H1 (cell line): Measurements from ENCODE around the gene ADCY7. TPM values are rescaled to one million over a fixed set of nuclear protein-coding genes. Genes with fewer than 3 reads are reported as not detected.

ENCODE experiments used
- CTCF ChIA-PET: fragments of 300-600 bp; sonication (Branson Sonifier 250); formaldehyde crosslinking; loops from one replicate; lab custom pipeline; 2021; ENCODE audit not compliant: partially characterized antibody; lab: Charles Lee
- POLR2A ChIA-PET: fragments of 300-600 bp; sonication (Branson Sonifier 250); formaldehyde crosslinking; loops from one replicate; lab custom pipeline; 2021; ENCODE audit warnings: inconsistent platforms; ENCODE audit not compliant: partially characterized antibody; lab: Charles Lee
- DNase-seq, 2 experiments: peaks; one replicate each; pipeline versions ENCODE4 v3.0.0 to v3.0.0-alpha.2; 2010 to 2022; ENCODE audit warnings: low spot score in 2 of 2, low read depth in 1 of 2, mixed read lengths in 1 of 2
- FAIRE-seq: peaks from 2 replicates; lab custom pipeline; 2011; peaks lifted over from hg19 to GRCh38; lab: Jason Lieb, UNC
- H2AFZ ChIP-seq: 2 replicates; pipeline ENCODE4 v1.8.1; 2012; ENCODE audit warnings: low read length, inconsistent platforms
- H2AK5ac ChIP-seq: 2 replicates; pipeline ENCODE4 v1.6.1; 2013; ENCODE audit warnings: low read depth, low read length
- H2BK120ac ChIP-seq: replicated peaks from 2 replicates; pipeline ENCODE3; 2013; ENCODE audit warnings: low read depth, low read length, inconsistent platforms
- H2BK12ac ChIP-seq: 2 replicates; pipeline ENCODE4 v1.6.1; 2013; ENCODE audit warnings: low read depth, low read length
- H2BK15ac ChIP-seq: 2 replicates; pipeline ENCODE4 v1.6.1; 2013; ENCODE audit warnings: low read length
- H2BK20ac ChIP-seq: 2 replicates; pipeline ENCODE4 v1.6.1; 2013; ENCODE audit warnings: low read length
- H2BK5ac ChIP-seq: 2 replicates; pipeline ENCODE4 v1.6.1; 2013; ENCODE audit warnings: low read depth, low read length
- H3K14ac ChIP-seq: 2 replicates; pipeline ENCODE4 v1.6.1; 2013; ENCODE audit warnings: inconsistent platforms; ENCODE audit not compliant: insufficient read length
- H3K18ac ChIP-seq: 2 replicates; pipeline ENCODE4 v1.6.1; 2013; ENCODE audit warnings: low read length; ENCODE audit errors: extremely low read depth
- H3K23ac ChIP-seq: 2 replicates; pipeline ENCODE4 v1.6.1; 2013; ENCODE audit warnings: inconsistent platforms; ENCODE audit not compliant: insufficient read length
- H3K23me2 ChIP-seq: 2 replicates; pipeline ENCODE4 v1.6.1; 2013; ENCODE audit warnings: low read depth, low read length
- H3K27ac ChIP-seq: 2 replicates; pipeline ENCODE4 v1.6.1; 2011; ENCODE audit warnings: low read depth, low read length, inconsistent platforms
- H3K27me3 ChIP-seq, 4 experiments: replicated peaks in 1 of 4; 1 replicate in 1 of 4; 2 replicates in 3 of 4; pipeline versions ENCODE4 v1.6.1 to v1.8.1; 2011 to 2013; ENCODE audit warnings: low read length in 3 of 4, mild to moderate bottlenecking in 3 of 4, inconsistent platforms in 2 of 4, mixed read lengths in 2 of 4, moderate library complexity in 1 of 4; ENCODE audit not compliant: control insufficient read depth in 3 of 4, insufficient read depth in 3 of 4; ENCODE audit errors: extremely low read depth in 1 of 4
- H3K36me3 ChIP-seq, 4 experiments: 2 replicates each; pipeline versions ENCODE4 v1.6.1 to v1.8.1; 2011 to 2013; ENCODE audit warnings: mild to moderate bottlenecking in 4 of 4, low read length in 3 of 4, moderate library complexity in 2 of 4, control low read depth in 1 of 4, inconsistent platforms in 1 of 4; ENCODE audit not compliant: insufficient read depth in 4 of 4, control insufficient read depth in 2 of 4
- H3K4ac ChIP-seq: replicated peaks from 2 replicates; pipeline ENCODE3; 2013; ENCODE audit warnings: low read length, low read depth, mixed read lengths, inconsistent platforms; ENCODE audit not compliant: insufficient read length
- H3K4me1 ChIP-seq, 4 experiments: replicated peaks in 1 of 4; 1 replicate in 1 of 4; 2 replicates in 3 of 4; pipeline versions ENCODE4 v1.6.1 to v1.8.1; 2011 to 2013; ENCODE audit warnings: low read length in 3 of 4, inconsistent platforms in 2 of 4, mixed read lengths in 1 of 4; ENCODE audit not compliant: insufficient read depth in 4 of 4, control insufficient read depth in 3 of 4
- H3K4me2 ChIP-seq, 2 experiments: 2 replicates each; pipeline versions ENCODE4 v1.6.1 to v1.8.1; 2011 to 2013; ENCODE audit warnings: low read depth in 2 of 2, low read length in 2 of 2, control low read depth in 1 of 2, inconsistent platforms in 1 of 2, mild to moderate bottlenecking in 1 of 2; ENCODE audit not compliant: insufficient read depth in 1 of 2
- H3K4me3 ChIP-seq, 4 experiments: fragments of 200-600, 300-600 bp in 1 of 4; sonication (generic), shearing (Covaris generic), sonication (Bioruptor Twin) in 1 of 4; 2 replicates each; pipeline versions ENCODE4 v1.5.1 to v1.8.1; 2011 to 2016; ENCODE audit warnings: low read length in 4 of 4, low read depth in 3 of 4, control low read depth in 2 of 4, inconsistent platforms in 2 of 4, mild to moderate bottlenecking in 2 of 4, mixed read lengths in 1 of 4, moderate library complexity in 1 of 4; ENCODE audit not compliant: insufficient read depth in 2 of 4; ENCODE audit errors: extremely low read depth in 1 of 4
- H3K56ac ChIP-seq: replicated peaks from 2 replicates; pipeline ENCODE3; 2013; ENCODE audit warnings: low read depth, mild to moderate bottlenecking, mixed read lengths, low read length, inconsistent platforms; ENCODE audit not compliant: insufficient read length
- H3K79me1 ChIP-seq: 2 replicates; pipeline ENCODE4 v1.6.1; 2013; ENCODE audit warnings: low read depth, low read length, control low read depth
- H3K79me2 ChIP-seq, 2 experiments: 2 replicates each; pipeline versions ENCODE4 v1.6.1 to v1.8.1; 2012 to 2013; ENCODE audit warnings: low read length in 2 of 2, mild to moderate bottlenecking in 2 of 2, inconsistent platforms in 1 of 2; ENCODE audit not compliant: insufficient read depth in 2 of 2, control insufficient read depth in 1 of 2
- H3K9ac ChIP-seq, 4 experiments: replicated peaks in 1 of 4; 1 replicate in 1 of 4; 2 replicates in 3 of 4; pipeline versions ENCODE4 v1.6.1 to v1.8.1; 2011 to 2013; ENCODE audit warnings: low read depth in 3 of 4, low read length in 3 of 4, control low read depth in 2 of 4, mild to moderate bottlenecking in 2 of 4, moderate library complexity in 2 of 4, inconsistent platforms in 1 of 4; ENCODE audit errors: extremely low read depth in 1 of 4
- H3K9me3 ChIP-seq, 2 experiments: 2 replicates each; pipeline versions ENCODE4 v1.6.1 to v1.8.1; 2012 to 2013; ENCODE audit warnings: mild to moderate bottlenecking in 2 of 2, moderate library complexity in 2 of 2, control low read depth in 1 of 2, inconsistent platforms in 1 of 2, low read depth in 1 of 2, low read length in 1 of 2, mixed read lengths in 1 of 2; ENCODE audit not compliant: insufficient read depth in 2 of 2
- H4K20me1 ChIP-seq, 2 experiments: replicated peaks in 1 of 2; 2 replicates each; pipeline versions ENCODE3 to v1.8.1; 2011 to 2013; ENCODE audit warnings: inconsistent platforms in 2 of 2, low read length in 2 of 2, mild to moderate bottlenecking in 1 of 2; ENCODE audit not compliant: insufficient read depth in 2 of 2, control insufficient read depth in 1 of 2
- H4K5ac ChIP-seq: 2 replicates; pipeline ENCODE4 v1.6.1; 2013; ENCODE audit warnings: low read length, low read depth, mixed read lengths, inconsistent platforms; ENCODE audit not compliant: insufficient read length
- H4K8ac ChIP-seq: 2 replicates; pipeline ENCODE4 v1.8.0; 2013; ENCODE audit warnings: mild to moderate bottlenecking, moderate library complexity, low read length, inconsistent platforms; ENCODE audit not compliant: insufficient read depth; ENCODE audit errors: extremely low read depth
- H4K91ac ChIP-seq: replicated peaks from 2 replicates; pipeline ENCODE3; 2013; ENCODE audit warnings: low read length, mixed read lengths, inconsistent platforms; ENCODE audit not compliant: insufficient read length
- BACH1 ChIP-seq: IDR thresholded peaks from 2 replicates; pipeline ENCODE4 v1.6.1; 2012; ENCODE audit warnings: low read length, improper control_type of control experiment
- CHD1 ChIP-seq: IDR thresholded peaks from 2 replicates; pipeline ENCODE4 v1.6.1; 2012; ENCODE audit warnings: low read depth, low read length, improper control_type of control experiment
- CTBP2 ChIP-seq: IDR thresholded peaks from 2 replicates; pipeline ENCODE4 v1.7.0; 2011; ENCODE audit warnings: borderline replicate concordance, mild to moderate bottlenecking, moderate library complexity, mixed read lengths, low read length; ENCODE audit not compliant: insufficient read depth, insufficient read length
- E2F6 ChIP-seq: IDR thresholded peaks from 2 replicates; pipeline ENCODE4 v1.6.1; 2012; ENCODE audit warnings: inconsistent platforms
- EGR1 ChIP-seq: IDR thresholded peaks from 2 replicates; pipeline ENCODE4 v1.6.1; 2011; ENCODE audit warnings: low read depth, low read length, borderline replicate concordance
- EZH2 ChIP-seq: fragments of 200-600 bp; sonication (generic); IDR thresholded peaks from 2 replicates; pipeline ENCODE4 v1.7.1; 2012; ENCODE audit warnings: low read depth, mild to moderate bottlenecking, moderate library complexity, low read length, inconsistent platforms; ENCODE audit not compliant: severe bottlenecking
- KDM4A ChIP-seq: IDR thresholded peaks from one replicate; pipeline ENCODE4 v1.7.1; 2012; ENCODE audit warnings: low read depth, mild to moderate bottlenecking, moderate library complexity, low read length, inconsistent platforms; ENCODE audit not compliant: severe bottlenecking
- MAX ChIP-seq: IDR thresholded peaks from 2 replicates; pipeline ENCODE4 v1.6.1; 2012; ENCODE audit warnings: inconsistent platforms
- SRF ChIP-seq: IDR thresholded peaks from 2 replicates; pipeline ENCODE4 v1.6.1; 2011; ENCODE audit warnings: mild to moderate bottlenecking, low read depth, low read length, moderate library complexity
- WGBS, 2 experiments: shearing (Covaris generic) in 1 of 2; methylation state at CpG; one replicate each; pipeline versions ENCODE4 v1.1.6 to v1.1.7; 2013 to 2015; ENCODE audit warnings: low lambda C conversion rate in 2 of 2, mixed read lengths in 2 of 2, inconsistent platforms in 1 of 2, low coverage in 1 of 2, missing lambda C conversion rate in 1 of 2; ENCODE audit not compliant: insufficient replicate concordance in 2 of 2, insufficient coverage in 1 of 2, insufficient read length in 1 of 2; ENCODE audit errors: extremely low coverage in 1 of 2, missing lambda C conversion rate in 1 of 2; 5-methylcytosine and 5-hydroxymethylcytosine counted together
- polyA plus RNA-seq, 7 experiments: library from polyadenylated mRNA; depleted of rRNA in 3 of 7; stranded (reverse) in 5 of 7; unstranded in 2 of 7; fragments of >200 nt in 5 of 7; fragments of 200-250 nt in 2 of 7; gene quantifications; 1 replicate in 5 of 7; 2 replicates in 1 of 7; 4 replicates in 1 of 7; pipeline versions ENCODE4 v1.2.1 to v1.2.3, GENCODE V29; 2011 to 2013; ENCODE audit warnings: missing spikeins in 2 of 7, mixed read lengths in 2 of 7
- total RNA-seq: library from RNA; stranded (reverse); fragmentation: NEBNext Ultra II Directional; extraction: Animal tissue kit (Norgen Biotek cat#: 25700); gene quantifications from 2 replicates; pipeline ENCODE4 v1.2.1, GENCODE V29; 2021

ADCY7 gene
- total and polyA plus RNA-seq, 2 of the 8 experiments (the other 6 are each of a cell fraction or from before 2014, with no cell fraction given) = 2.4 to 5.1 TPM

GRCh38 chr16:50245417-50246298 lies 20.7 kb upstream of the ADCY7 start:
- Histone ChIP-seq H3K56ac (peak overlapping the region; percentile 36), H2AK5ac (no peak overlapping the region), H3K23ac (no peak overlapping the region), H3K14ac (no peak overlapping the region), H3K18ac (no peak overlapping the region), H3K4me1 (peaks cover 0 to 22% (median 6%) of the 10 kb centered on the region in 4 experiments; a peak in 5 of 7 replicates), H2AFZ (no peak overlapping the region), H3K79me2 (no peaks in the 10 kb centered on the region), H4K8ac (peak overlapping the region; percentile 66; the same call in 1 of the 2 replicates), H3K23me2 (peaks cover 5% of the 10 kb centered on the region; the same call in 1 of the 2 replicates), H3K27ac (no peak overlapping the region), H3K79me1 (no peaks in the 10 kb centered on the region), H2BK5ac (no peak overlapping the region), H2BK15ac (no peak overlapping the region), H3K4me3 (peak overlapping the region; percentile 43 to 72 (median 48)), H4K5ac (no peak overlapping the region), H3K9me3 (no peaks in the 10 kb centered on the region), H3K4me2 (peak overlapping the region; percentile 60 to 80), H2BK120ac (no peak overlapping the region), H4K91ac (no peak overlapping the region), H2BK20ac (no peak overlapping the region), H3K27me3 (peaks cover 0 to 24% (median 14%) of the 10 kb centered on the region in 4 experiments; a peak in 6 of 7 replicates), H3K9ac (no peak overlapping the region), H2BK12ac (0 out of 2 replicates have a peak overlapping the region, but pooled peaks have one; percentile 27), H4K20me1 (no peaks in the 10 kb centered on the region), H3K36me3 (no peaks in the 10 kb centered on the region), H3K4ac (no peak overlapping the region)
- FAIRE-seq = no peak
- no peak; the same call in 1 of the 2 replicates for TF ChIP-seq E2F6
- TF ChIP-seq KDM4A = peak; percentile 39
- TF ChIP-seq CHD1 = no peak
- TF ChIP-seq SRF = no peak
- TF ChIP-seq CTBP2 = no peak
- peak; percentile 68 for TF ChIP-seq MAX
- TF ChIP-seq BACH1 = no peak
- TF ChIP-seq EGR1 = no peak
- TF ChIP-seq EZH2 = peak; percentile 1
- ChIA-PET POLR2A (interaction anchor here (0.8 to 1.5 kb wide), 5 partner anchors 9 to 220 kb away, joined by 3 to 4 read pairs (median 3); partner anchors contain the start of gene CNEP1R1), CTCF (interaction anchor here (1.1 to 2.2 kb wide), 2 partner anchors 10 to 56 kb away, joined by 3 to 6 read pairs; no protein-coding TSS in a partner anchor)
- WGBS, 2 experiments = 11% methylated on average over 19 of the region's 74 CpGs; no CpG with 5 or more reads in 1 of the 2 experiments
- DNase-seq = no peak
